ENCODE data around the gene BTBD7.
"Not testable (repeated sequence)": the region's sequence is repeated elsewhere in the genome, so short reads cannot be mapped to it uniquely, and the experiment has no call there.

The BTBD7 gene

GRCh38 chr14:93332853-93333630 lies at the start of gene BTBD7:
Gene BTBD7 (minus strand): TSS chr14:93333036. CDS start chr14:93296051, 36,985 bp downstream.
- peak; percentile 54 to 96 (median 87) for DNase-seq

- no peak for DNase-seq
Measured at GRCh38 chr14:93381644-93382043, 48.8 kb upstream of the BTBD7 start.

- DNase-seq = no peak
Measured at GRCh38 chr14:93379831-93380230, 47.0 kb upstream of the BTBD7 start.

GRCh38 chr14:93375673-93376156 lies 42.9 kb upstream of the BTBD7 start:
- DNase-seq = no peak

GRCh38 chr14:93369713-93370266 lies 37.0 kb upstream of the BTBD7 start:
- DNase-seq = peak in 3 of 51 donors; percentile 2 to 5 (median 3)

GRCh38 chr14:93368996-93369712 lies 36.3 kb upstream of the BTBD7 start:
- peak in 1 of 51 donors; percentile 5 for DNase-seq

- not testable (repeated sequence) for DNase-seq
Measured at GRCh38 chr14:93354873-93355272, 22.0 kb upstream of the BTBD7 start.

GRCh38 chr14:93348292-93348691 lies 15.5 kb upstream of the BTBD7 start:
- DNase-seq = no peak

- no peak for DNase-seq
Measured at GRCh38 chr14:93347850-93348249, 15.0 kb upstream of the BTBD7 start.

- no peak for DNase-seq
Measured at GRCh38 chr14:93346926-93347721, 14.3 kb upstream of the BTBD7 start, which contains the start of gene COX8C. Gene COX8C (plus strand): TSS chr14:93347182. CDS start chr14:93347269, 87 bp downstream.

- no peak for DNase-seq
Measured at GRCh38 chr14:93343797-93344196, 11.0 kb upstream of the BTBD7 start.

- peak in 1 of 51 donors; percentile 15 for DNase-seq
Measured at GRCh38 chr14:93343266-93343665, 10.4 kb upstream of the BTBD7 start.

- DNase-seq = no peak
Measured at GRCh38 chr14:93337884-93338283, 5.0 kb upstream of the BTBD7 start.

- DNase-seq = no peak
Measured at GRCh38 chr14:93337143-93337753, 4.4 kb upstream of the BTBD7 start.

GRCh38 chr14:93333631-93334103 lies 831 bp upstream of the BTBD7 start:
- DNase-seq = peak in 1 of 51 donors; percentile 46

- peak in 32 of 51 donors; percentile 28 to 82 (median 58) for DNase-seq
Measured at GRCh38 chr14:93332397-93332852, 411 bp downstream of the BTBD7 start.

- DNase-seq = peak in 2 of 51 donors; percentile 30 to 59
Measured at GRCh38 chr14:93331728-93332396, 974 bp downstream of the BTBD7 start.

- no peak for DNase-seq
Measured at GRCh38 chr14:93331002-93331727, 1.7 kb downstream of the BTBD7 start.

- no peak for DNase-seq
Measured at GRCh38 chr14:93330609-93331000, 2.2 kb downstream of the BTBD7 start.
